Fibroblast of the aortic adventitia (primary cell): ENCODE measurements around the gene DDX39B. TPM values are rescaled to one million over a fixed set of nuclear protein-coding genes. Genes with fewer than 3 reads are reported as not detected.

Source experiments
- DNase-seq: peaks from one replicate; pipeline ENCODE4 v3.0.0-alpha.2; 2010; ENCODE audit warnings: low read depth
- H3K4me3 ChIP-seq: 2 replicates; pipeline ENCODE4 v1.5.1; 2011; ENCODE audit warnings: low read depth, mild to moderate bottlenecking, control low read depth, low read length, moderate library complexity
- total RNA-seq: library from RNA; depleted of rRNA; stranded (reverse); fragments of >200 nt; gene quantifications from 2 replicates; pipeline ENCODE4 v1.2.3, GENCODE V29; 2012; ENCODE audit warnings: low replicate concordance
- TF ChIP-seq, protein P1 (sequence below): IDR thresholded peaks from 2 replicates; pipeline ENCODE4 v1.5.1; 2011; ENCODE audit warnings: mild to moderate bottlenecking, low read length, control low read depth, inconsistent platforms; ENCODE audit not compliant: insufficient read depth

The DDX39B gene
- total RNA-seq, 1 donor, result 290 TPM

DNA sequence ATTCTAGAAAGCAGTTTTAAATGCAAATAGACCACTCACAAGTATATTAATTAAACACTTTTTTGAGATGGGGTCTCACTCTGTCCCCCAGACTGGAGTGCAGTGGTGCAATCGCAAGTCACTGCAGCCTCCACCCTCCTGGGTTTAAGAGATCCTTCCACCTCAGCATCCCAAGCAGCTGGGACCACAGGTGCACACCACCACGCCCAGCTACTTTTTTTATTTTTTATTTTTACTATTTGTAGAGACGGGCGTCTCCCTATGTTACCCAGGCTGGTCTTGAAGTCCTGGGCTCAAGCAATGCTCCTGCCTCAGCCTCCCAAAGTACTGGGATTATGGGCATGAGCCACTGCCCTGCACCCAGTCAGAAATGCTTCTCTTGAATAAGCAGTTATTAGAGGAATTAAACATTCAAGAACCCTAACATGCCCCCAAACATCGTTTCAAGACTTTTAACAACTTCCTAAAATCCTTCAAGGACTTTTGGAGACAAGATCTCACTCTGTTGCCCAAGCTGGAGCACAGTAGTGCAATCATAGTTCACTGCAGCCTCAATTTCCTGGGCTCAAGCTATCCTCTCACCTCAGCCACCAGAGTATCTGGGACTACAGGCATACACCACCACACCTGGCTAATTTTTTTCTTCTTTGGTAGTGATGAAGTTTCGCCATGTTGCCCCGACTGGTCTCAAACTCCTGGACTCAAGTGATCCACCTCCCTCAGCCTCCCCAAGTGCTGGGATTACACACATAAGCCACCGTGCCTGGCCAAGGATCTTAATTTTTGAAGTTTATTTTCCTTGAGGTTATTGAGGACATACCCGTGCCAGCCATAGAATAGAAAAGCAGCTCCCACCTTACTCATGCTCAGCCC is 9.8 kb downstream of the DDX39B start:
- TF ChIP-seq, protein P1, sequence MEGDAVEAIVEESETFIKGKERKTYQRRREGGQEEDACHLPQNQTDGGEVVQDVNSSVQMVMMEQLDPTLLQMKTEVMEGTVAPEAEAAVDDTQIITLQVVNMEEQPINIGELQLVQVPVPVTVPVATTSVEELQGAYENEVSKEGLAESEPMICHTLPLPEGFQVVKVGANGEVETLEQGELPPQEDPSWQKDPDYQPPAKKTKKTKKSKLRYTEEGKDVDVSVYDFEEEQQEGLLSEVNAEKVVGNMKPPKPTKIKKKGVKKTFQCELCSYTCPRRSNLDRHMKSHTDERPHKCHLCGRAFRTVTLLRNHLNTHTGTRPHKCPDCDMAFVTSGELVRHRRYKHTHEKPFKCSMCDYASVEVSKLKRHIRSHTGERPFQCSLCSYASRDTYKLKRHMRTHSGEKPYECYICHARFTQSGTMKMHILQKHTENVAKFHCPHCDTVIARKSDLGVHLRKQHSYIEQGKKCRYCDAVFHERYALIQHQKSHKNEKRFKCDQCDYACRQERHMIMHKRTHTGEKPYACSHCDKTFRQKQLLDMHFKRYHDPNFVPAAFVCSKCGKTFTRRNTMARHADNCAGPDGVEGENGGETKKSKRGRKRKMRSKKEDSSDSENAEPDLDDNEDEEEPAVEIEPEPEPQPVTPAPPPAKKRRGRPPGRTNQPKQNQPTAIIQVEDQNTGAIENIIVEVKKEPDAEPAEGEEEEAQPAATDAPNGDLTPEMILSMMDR, result no peak
- no peak overlapping the region for H3K4me3 ChIP-seq
- no peak for DNase-seq

DNA sequence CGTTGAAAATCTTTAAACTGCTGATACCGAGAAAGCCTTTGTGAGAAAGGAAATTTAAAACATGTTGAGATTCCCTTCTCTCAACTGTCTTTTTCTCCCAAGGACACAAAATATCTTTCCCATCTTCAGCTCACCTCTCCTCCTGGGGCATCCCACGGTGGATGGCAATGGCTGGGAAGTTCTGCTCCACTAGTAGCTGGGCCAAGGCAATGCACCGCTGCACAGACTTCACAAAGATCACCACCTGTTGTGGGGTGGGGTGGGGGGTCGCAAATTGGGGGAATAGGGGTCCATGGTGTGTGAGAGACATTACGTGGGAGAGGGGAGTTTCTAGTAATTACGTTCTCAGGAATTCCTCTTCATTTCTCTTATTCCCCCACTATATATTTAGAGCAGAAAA is 10.6 kb downstream of the DDX39B start:
- H3K4me3 ChIP-seq, result no peak overlapping the region
- TF ChIP-seq, protein P1, result no peak
- DNase-seq, result no peak

DNA sequence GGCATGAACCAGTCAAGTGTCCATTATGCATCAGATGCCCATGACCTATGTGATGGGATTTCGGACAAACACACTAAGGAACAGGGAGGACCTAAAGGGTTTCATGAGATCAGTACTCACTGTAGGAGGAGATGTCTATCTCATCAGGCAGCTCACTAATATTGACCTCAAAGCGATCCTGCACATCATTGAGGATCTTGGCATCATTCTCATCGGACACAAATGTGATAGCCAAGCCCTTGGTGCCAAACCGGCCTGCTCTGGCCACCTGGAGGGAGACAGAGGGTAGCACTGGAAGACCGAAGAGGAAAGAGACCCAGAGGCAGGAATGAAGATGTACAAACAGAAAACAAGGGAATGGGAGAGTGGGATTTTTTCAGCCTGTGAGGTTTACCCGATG is 11.1 kb downstream of the DDX39B start:
- H3K4me3 ChIP-seq, result no peak overlapping the region
- TF ChIP-seq, protein P1, result no peak
- DNase-seq, result no peak

DNA sequence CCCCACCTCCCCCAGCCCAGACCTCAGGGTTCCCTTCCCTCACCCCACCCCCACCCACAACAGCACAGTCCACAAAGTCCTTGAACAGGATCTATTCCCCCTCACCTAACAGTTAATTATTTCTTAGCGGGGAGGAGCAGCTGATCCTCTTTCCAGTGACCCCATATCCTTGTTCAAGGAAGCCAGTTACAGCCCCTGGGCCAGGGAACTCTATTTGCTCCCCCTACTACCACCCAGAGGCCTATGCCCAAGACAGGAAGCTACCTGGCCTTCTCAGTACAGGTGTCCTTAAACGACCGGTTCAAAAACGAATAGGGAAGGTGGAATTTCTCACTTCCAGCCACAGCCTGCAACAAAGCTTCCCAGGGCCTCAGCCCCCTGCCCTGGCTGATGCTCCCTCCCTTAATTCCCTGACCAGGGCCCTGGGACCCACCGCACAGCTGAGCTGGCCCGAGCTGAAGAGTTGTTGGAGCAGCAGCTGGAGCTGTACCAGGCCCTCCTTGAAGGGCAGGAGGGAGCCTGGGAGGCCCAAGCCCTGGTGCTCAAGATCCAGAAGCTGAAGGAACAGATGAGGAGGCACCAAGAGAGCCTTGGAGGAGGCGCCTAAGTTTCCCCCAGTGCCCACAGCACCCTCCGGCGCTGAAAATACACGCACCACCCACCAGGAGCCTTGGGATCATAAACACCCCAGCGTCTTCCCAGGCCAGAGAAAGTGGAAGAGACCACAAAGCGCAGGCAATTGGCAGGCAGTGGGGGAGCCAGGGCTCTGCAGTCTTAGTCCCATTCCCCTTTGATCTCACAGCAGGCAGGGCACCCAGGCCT is 12.3 kb downstream of the DDX39B start:
- TF ChIP-seq, protein P1, result no peak
- H3K4me3 ChIP-seq, result no peak overlapping the region
- DNase-seq, result no peak

DNA sequence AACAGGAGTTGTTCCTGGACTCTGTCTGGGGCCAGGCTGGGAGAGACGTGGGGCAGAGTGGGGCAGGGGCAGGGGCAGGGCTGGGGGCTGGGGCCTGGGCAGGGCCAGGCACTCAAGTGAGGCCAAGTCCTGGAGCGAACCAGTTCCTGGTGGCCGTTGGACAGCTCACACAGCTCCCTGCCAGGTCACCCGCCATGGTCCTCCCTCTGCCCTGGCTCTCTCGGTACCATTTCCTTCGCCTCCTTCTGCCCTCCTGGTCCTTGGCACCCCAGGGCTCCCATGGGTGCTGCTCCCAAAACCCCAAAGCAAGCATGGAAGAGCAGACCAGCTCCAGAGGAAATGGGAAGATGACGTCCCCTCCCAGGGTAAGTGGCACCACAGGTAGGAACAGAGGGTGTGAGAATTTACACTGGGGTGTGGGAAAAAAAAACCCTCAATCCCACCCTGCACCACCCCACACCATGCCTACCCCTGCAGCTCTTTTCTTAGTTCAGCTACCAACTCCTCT is 12.9 kb downstream of the DDX39B start, which contains the start of gene MCCD1:
MCCD1 (plus strand) TSS at position 142 of the 508 bp plus-strand sequence; CDS start at position 195, 53 bp downstream.
- no peak within 1 kb of the TSS for H3K4me3 ChIP-seq
- no peak for DNase-seq
- TF ChIP-seq, protein P1, result no peak

DNA sequence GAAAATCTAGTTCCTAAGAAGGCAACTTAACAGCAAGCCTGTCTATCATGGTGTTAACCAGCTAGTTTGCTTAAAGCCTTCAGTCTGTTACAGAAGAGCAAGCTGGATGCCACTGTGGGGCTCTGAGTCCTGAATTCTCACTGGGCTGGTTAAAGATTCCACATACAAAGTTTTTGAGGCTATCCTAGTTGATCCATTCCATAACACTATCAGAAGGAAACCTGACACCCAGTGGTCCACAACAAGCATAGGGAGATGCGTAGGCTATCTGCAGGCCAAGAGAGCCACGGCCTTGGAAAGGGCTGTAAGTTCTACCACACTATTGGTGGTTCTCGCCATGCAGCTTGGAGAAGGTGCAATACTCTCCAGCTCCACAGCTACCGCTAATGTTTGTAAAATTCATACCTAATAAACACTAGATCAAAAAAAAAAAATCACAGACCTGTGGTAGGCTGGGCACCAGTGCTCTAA is 13.5 kb downstream of the DDX39B start:
- H3K4me3 ChIP-seq, result no peak overlapping the region
- TF ChIP-seq, protein P1, result no peak
- no peak for DNase-seq
